HG03571 (cell line): ENCODE measurements around the gene SLC35A2.

ENCODE experiments used
- ATAC-seq: cut with Tn5 transposase; IDR thresholded peaks from one replicate; pipeline ENCODE4 v1.9.1; 2021; ENCODE audit not compliant: unreplicated experiment

The SLC35A2 gene

DNA sequence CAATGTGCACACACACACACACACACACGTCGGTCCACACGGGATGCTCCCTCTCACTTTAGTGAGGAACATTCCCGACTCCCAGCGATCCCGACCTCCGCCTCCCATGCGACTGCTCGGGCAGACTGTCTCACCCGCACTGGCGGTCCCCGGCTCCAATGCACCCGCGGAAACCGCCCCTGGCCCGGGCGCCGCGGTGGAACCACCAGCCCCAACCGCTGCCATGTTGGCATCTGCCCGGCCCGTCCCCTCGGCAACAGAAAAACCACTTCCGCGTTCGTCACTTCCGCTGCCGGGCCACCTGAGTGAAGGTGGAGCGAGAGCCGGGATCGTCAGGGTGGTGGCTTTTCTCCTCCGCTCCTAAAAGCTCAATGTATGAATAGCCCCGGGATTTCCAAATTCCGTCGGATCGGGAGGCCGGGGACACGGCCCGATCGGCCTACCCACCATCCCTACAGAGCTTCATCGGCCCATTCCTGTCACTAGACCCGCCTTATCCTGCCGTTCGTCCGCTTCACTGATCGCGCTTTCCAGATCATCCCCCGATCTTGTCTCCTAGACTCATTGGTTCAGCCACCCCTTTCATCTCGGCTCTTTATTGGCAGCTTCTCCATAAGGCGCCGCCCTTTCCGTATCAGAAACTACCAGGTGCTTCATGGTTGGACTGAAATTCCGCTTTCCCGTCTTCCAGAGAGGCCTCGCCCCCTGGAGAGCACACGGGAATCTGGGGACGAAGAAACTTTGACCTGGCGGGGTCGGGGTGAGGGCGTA lies at the start of gene SLC35A2:
Gene SLC35A2, minus strand, starts transcription at position 235 of the 771 bp plus-strand sequence. Its CDS starts 10 bp downstream, at position 225.
- peak; percentile 70 for ATAC-seq

DNA sequence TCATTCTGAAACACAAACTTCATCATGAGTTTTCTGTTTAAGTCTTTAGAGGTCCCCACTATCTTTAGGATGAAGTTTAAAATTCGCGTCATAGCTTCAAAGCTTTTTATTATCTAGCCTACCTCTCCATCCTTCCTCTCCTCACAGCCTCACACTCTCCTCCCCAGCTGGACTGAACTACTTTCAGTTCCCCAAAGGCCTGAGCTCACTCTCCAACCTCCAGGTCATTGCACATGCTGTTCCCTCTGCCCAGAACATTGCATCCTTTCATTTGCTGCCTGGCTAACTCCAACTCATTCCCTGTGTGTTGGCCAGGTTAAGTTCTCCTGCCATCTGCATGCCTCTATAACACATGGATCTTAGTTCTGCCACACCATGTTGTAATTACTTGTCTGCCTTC lies 48.8 kb upstream of the SLC35A2 start:
- ATAC-seq, result no peak

DNA sequence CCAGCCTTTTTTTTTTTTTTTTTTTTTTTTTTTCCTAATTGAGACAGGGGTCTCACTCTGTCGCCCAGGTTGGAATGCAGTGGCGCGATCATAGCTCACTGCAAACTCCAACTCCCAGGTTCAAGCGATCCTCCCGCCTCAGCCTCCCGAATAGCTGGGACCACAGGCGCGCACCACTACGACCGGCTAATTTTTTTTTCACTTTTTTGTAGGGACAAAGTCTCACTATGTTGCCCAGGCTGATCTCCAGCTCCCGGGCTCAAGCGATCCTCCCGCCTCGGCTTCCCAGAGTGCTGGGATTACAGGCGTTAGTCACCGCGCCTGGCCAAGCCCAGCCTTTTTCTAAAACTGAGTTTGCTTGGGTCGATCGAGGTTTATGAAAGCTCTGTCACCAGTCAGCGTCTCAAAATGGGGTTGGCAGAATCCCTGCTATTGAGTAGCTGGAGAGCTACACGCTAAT lies 47.2 kb upstream of the SLC35A2 start:
- no peak for ATAC-seq

DNA sequence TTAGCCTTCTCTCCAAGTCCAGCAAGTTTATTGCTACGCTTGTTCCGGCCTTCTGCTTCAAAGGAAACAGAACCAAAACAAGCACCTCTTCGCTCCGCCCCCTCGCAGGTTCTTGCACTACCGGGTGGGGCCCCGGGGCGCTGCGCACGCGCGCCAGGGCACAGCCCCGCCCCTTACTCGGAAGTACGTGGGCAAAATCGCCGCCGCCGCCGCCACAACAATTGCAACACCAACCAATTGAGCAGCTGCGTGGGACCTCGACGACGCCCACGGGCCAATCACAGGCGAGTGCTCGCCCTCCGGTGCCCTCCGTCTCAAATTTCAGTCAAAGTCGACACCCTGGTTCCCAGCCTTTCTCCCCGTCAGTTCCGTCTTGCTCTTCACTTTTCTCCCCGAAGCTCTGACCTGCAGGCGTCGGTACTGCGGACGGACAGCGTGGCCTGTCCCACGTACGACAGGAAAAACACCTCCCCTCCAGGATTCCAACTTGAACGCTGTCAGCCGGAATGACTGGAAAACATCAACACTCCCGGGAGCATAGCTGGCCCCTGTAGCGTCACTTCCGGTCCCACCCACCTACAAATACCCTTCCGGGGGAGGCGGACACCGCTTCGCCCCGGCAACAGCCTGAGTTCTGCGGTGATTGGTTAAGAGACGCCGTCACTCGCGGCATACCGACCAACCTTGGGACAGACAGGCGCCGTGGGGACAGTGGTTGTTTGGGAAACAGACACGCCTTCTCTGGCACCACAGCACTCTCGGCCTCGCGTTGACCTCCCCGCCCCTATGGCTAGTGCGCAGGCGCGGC lies 46.6 kb upstream of the SLC35A2 start:
- ATAC-seq, result peak; percentile 80

DNA sequence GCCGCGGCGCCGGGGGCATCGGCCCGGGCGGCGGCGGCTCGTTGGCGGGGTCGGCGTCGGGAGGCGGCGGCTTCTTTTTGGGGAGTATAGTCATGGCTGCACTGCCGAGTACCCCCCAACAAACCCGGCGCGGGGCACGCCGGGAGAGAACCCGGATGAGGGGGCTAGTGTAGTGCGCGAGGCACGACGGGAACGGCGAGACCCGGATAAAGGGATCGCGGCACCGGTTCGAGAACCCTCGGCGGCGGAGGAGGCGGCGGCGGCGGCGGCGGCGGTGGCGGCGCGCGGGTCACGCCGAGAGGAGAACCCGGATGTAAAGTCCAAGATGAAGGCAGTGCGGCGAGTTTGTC lies 46.0 kb upstream of the SLC35A2 start, which contains the start of gene OTUD5:
Gene OTUD5, minus strand, starts transcription at position 131 of the 350 bp plus-strand sequence. Its CDS starts 37 bp downstream, at position 94.
- peak; percentile 29 for ATAC-seq

DNA sequence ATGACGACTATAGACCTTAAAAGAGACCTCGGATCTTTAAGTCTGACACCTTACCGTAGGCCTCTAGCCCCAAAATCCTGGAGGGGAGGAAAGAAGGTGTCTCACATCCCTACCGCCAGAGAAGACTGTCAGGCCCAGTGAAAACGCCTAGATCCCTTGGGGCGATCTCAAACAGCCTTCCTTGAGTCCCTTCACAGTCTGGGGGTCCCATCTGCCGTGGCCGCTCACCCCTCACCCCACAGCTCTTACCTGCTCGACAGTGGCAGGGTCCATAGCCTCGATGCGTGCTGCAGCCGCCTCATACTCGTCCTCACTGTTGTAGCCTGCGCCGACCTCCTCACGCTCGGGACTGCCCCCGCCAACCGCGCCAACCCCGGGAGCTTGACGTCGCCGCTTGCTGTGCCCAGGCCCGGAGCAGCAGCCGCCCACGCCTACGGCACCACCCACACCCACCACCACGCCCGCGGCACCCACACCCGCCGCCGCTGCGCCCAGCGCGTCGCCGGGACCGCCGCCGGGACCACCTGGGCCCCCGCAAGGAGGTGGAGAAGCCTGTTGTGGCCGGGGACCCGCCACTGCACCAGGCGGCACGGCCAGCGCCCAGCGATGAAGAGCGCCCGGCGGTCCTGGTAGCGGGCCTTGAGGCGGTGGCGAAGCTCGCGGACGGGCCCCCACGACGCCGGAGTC lies 45.4 kb upstream of the SLC35A2 start:
- ATAC-seq, result no peak

DNA sequence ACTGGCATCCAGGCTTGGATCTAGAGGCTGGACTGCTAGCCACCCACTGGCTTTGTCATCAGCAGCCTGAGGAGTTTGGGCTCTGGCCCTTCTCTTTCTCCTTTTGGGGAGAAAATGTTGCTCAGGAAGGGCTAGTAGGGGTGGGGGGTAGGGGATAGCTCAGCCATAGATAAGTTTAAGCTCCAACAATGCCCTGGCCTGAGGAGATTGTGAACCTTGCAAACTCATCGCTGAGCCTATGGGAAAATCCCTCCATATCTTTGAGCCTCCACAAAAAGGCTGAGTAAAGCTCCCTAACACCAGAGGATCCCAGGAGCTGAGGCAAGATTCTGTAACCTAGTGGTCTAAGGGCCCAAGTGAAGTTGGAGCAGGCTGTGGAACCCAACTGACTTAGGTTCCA lies 37.1 kb upstream of the SLC35A2 start:
- no peak for ATAC-seq

DNA sequence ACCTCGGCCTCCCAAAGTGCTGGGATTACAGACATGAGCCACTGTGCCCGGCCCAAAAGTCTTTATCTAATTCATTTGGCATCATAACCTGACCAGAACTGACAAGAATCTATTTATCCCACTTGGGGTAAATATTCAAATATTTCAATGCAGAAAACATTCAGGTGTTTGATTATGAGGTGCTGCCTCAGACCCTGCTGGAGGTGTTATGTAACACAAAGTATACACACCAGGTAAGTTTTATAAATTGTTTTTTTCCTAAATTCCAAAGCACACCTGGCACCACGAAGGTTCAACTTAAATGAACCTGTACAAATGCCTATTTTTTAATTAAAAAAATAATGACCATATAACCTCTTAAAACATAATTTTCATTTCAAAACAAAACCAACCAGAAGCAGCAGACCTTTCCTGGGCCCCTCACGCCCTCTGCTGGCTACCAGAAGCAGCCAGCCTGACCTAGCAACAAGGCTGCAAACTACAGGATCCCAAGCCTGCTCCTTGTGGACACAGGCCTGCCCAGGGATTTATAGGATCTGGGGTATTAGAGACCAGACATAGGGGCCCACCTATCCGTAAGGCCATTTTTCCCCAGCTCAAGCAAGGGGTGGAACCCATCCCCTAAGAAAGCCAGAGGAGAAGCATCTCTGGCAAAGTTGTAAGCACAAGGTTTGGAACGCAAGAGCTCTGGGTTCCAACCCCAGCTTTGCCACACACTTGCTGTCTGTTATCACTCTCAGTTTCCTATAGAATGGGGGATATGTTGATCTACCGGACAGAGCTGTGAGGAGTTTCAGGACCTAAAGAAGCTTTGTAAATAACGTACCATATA lies 34.3 kb upstream of the SLC35A2 start:
- ATAC-seq, result no peak

DNA sequence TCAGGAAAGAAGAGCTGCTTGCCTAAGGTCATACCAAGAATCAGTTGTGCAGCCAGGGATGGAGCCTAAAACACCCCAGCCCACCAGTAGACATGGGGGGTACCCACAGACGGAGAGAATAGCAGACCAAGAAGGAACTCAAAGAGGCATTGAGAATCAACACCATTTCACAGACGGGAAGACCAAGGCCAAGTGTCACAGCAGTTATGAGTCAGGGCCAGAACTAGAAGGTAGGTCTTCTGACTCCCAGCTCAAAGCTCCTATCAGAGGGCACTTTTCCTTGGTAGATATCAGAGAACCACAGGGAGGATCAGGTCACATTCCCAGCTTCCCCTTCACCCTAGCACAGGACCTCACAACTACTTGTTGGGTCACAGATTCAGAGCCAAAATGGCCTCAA lies 31.4 kb upstream of the SLC35A2 start:
- ATAC-seq, result no peak

DNA sequence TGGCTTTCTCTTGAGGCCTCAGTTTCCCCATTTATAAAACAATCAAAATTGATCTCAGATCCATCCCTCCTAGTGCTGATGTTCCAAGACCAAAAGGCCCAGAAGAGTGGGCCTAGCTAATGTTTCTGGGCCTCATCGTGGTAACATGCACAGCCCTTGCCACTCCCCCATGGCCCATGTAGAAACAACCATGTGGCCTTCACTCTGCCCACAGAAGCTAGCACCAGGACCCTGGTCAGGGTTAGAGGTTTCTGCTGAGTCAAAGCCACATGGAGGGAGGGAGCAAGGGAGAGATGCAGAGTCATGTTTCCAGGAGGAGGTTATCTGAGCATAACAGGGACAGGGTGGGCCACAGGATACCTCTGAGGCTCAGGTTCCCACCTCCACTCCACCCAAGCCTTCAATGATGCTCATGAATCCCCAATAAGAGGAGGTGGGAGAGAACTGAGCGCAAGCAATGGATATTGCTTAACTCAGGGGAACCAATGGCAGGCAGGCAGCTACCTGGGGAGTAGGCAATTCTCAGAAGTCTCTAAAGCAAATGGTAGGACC lies 29.0 kb upstream of the SLC35A2 start:
- ATAC-seq, result no peak

DNA sequence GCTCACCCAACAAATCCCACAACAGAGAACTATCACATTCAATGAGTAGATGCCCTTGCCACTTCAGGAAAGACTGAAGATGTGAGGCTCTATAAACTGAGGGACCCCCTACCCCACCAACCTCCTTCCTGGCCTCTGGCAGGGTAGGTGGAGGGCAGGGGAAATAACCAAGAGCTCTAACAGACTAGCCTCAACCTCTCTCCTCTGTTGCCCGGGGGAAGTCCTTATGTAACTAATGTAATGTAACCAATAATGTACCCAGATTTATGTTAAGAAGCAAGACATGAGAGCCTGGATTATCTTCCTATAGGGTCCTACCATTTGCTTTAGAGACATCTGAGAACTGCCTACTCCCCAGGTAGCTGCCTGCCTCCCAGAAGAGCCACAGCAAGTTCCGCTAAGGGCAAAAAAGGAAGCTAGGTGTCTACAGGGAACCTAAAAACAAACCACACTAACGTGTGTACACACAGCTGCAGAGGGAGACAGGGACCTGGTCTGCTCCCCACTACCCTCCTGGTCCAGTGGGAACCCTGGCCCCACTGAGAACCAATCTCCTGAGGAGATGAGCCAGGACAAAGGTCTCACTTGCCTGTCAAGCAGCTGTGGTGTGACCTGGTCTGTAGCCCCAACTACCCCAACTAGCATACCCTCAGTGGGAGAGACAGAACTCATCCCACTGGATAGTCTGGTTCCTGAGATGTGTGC lies 28.2 kb upstream of the SLC35A2 start:
- no peak for ATAC-seq

DNA sequence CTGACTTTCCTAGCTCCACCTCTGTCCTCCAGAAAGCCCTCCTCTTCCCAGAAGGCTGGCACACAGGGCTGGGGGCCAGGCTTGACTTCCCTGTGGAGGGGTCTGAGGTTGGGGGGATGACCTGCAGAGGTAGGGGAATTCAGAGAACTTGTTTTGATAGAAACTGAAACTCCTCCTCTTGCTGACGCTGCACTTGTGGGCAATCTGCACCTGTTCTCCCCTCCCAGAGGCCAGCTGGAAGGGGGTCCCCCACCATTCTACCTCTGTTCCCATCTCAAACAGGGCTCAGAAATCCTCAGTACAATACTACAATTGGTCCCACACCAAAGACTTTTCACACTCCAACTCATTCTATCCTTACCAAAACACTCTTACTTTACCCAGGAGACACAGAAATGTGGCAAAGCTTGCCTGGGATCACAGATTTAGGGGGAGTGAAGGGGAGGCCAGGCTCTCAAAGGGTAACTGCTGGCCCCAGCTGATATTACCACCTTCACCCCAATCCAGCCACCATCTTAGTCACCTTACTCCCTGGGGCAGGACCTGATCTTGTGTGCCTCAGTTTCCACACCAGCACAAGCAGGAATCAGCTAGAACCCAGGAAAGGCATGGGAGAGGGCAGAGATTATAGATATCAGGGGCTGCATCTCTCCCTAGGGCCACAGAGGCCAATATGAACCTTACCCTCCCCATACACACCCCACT lies 27.4 kb upstream of the SLC35A2 start:
- no peak for ATAC-seq

DNA sequence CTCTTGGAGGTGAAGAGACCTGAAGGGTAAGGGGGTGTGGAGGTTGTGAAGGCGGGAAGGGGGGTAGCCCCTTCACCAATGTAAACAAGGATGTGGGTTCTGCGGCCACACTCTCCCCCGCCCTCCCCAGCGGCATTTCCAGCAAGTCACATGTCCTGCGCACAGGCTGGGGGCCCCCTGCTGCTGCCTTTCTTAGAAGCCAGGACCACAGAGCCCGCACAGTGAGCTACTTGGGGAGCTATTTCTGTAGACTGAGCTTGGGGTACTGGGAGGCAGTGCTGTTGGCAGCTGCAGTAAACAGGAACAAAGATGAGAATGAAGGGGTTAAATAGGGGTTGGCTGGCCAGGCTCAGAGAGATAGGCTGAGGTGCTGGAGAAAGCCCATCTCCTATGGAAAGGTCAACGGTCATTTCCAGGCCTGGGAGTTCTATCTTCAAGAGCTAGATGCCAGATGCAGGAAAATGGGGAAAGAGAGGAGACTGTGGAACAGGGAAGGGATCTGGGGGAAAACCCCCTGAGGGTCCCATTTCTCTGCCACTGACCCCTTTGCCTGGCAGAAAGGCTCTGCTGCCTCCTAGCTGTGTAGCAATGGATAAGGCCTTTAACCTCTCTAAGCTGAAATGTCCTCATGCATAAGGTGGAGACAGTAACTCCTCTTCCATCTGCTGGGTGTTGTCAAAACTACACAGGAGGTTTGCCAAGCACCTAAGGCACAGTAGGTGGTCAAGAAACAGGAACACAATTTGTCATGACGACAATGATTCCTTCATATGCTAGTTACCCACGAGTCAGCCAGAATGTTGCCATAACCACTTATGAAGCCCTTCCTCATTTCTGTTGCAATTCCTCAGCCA lies 25.8 kb upstream of the SLC35A2 start:
- ATAC-seq, result peak; percentile 69

DNA sequence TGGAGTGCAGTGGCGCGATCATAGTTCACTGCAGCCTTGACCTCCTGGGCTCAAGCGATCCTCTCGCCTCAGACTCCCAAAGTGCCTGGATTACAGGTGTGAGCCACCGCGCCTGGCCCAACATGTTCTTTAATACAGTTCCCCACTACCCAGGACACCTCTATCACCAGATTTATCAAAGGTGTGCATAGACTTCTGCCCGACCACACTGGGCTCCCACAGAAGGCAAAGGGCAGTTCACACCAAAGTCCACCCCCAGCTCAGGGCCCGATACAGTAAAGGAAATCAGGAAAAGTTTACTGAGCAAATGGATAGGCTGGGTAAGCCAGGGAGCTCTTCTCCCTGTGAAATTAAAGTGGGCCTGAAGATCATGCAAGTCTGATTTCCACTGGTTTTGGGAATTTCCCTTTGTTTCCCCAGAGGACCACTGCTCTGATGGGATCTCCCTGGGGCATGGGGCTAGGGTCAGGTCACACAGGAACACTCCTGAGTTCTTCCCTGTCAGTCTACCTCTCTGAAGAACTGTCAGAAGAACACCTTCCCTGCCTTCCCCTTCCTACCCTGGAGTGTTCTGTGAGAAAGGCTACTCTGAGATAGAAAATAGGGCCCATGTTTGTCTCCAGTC lies 25.1 kb upstream of the SLC35A2 start:
- ATAC-seq, result peak; percentile 3

DNA sequence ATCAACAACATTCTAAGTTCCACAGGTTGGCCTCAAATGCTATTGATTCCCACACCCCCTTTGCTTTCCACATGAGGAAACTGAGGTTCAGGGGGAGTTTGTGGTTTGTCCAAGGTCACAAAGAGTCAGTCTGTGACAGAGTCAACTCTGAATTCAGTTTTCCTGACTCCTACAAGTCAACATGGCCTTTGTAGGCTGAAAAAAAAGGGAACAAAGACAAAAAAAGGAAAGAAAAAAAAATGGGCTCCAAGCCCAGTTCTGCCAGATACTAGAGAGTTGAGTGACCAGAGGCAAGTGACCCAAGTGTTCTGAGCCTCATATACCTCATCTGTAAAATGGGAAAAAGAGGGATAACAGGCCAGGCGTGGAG lies 23.8 kb upstream of the SLC35A2 start:
- no peak for ATAC-seq

DNA sequence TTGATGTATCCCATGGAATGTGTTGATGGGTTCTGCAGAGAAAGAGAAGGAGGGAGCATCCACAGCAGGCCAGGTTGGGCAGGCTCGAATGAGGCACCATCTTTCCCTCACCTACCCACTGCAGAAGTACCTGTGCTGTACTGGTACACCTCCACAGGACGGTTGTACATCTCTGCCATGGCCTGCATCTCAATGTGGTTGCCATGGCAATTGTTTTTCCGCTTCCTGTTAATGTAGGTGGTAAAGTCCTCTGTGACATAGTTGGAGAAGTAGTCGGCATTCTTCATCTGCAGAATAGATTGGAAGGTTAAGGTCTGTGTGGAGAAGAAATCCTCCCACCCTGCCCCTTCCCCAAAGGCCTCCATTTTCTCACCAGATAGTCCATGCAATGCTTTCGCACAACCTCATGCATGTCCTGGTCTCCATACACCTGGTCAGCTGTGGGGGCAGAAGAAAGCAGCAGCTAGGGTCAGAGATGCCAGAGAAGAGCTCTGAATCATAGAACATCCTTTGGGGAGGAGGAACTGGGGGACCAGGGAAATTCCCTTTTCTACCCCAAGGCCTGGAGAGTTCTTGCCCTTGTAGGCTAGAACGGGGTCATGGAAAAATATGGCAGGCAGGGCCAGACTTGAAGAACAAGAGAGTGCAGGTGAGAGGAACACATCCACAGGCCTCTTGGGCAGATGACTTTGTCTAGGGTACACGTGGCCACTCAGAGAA lies 23.3 kb upstream of the SLC35A2 start:
- ATAC-seq, result no peak

DNA sequence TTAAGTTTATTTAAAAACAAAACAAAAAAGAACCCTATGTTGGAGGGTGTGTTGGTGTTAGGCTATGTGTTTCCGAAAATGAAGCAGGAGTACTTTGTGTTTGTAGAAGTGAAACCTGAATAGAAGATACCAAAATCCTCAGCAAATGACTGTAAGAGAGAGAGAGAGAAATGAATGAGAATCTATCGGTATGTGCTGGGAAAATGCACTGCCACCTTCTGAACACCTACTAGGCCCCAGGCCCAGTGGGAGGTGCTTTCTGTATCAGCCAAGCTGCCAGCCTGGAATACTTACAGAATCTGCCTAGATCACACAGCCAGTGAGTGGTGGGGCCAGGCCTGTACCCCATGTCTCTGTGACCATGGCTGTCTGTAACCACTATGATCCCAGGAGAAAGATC lies 22.3 kb upstream of the SLC35A2 start:
- no peak for ATAC-seq
